Cardiac fibroblast (primary cell): Measurements from ENCODE around the gene SDK1.
"Not testable (repeated sequence)": the region's sequence is repeated elsewhere in the genome, so short reads cannot be mapped to it uniquely, and the experiment has no call there.

ENCODE experiments used
- DNase-seq, 2 donors: peaks; one replicate each; pipeline versions ENCODE4 v3.0.0 to v3.0.0-alpha.2; 2010; ENCODE audit warnings: low read depth in 2 of 2
- H3K4me3 ChIP-seq, 2 donors: replicated peaks in 1 of 2; 1 replicate in 1 of 2; 2 replicates in 1 of 2; pipeline ENCODE4 v1.5.1; 2011; ENCODE audit warnings: low read depth in 2 of 2, low read length in 2 of 2, mild to moderate bottlenecking in 2 of 2, moderate library complexity in 1 of 2
- TF ChIP-seq, protein P1 (sequence below): IDR thresholded peaks from one replicate; pipeline ENCODE4 v1.5.1; 2011; ENCODE audit warnings: low read depth, mild to moderate bottlenecking, low read length, inconsistent platforms

SDK1 gene

GRCh38 chr7:3937146-3937545 is 636.1 kb downstream of the SDK1 start:
- H3K4me3 ChIP-seq, result no peak overlapping the region
- TF ChIP-seq, protein P1, sequence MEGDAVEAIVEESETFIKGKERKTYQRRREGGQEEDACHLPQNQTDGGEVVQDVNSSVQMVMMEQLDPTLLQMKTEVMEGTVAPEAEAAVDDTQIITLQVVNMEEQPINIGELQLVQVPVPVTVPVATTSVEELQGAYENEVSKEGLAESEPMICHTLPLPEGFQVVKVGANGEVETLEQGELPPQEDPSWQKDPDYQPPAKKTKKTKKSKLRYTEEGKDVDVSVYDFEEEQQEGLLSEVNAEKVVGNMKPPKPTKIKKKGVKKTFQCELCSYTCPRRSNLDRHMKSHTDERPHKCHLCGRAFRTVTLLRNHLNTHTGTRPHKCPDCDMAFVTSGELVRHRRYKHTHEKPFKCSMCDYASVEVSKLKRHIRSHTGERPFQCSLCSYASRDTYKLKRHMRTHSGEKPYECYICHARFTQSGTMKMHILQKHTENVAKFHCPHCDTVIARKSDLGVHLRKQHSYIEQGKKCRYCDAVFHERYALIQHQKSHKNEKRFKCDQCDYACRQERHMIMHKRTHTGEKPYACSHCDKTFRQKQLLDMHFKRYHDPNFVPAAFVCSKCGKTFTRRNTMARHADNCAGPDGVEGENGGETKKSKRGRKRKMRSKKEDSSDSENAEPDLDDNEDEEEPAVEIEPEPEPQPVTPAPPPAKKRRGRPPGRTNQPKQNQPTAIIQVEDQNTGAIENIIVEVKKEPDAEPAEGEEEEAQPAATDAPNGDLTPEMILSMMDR, result no peak
- no peak for DNase-seq

DNA sequence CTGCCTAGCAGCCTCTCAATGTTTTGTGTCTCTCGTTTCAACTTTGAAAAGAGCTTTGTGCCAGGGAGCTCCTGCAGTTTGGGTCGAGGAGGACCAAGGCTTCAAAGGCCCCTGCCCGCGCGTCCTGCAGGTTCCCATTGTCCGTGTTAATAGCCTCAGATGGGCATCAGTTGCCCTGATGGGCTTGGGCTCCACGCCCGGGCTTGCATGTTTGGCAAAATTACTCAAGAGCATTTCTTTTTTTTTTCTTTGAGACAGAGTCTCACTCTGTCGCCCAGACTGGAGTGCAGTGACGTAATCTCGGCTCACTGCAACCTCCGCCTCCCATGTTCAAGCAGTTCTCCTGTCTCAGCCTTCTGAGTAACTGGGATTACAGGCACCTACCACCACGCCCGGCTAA is 636.6 kb downstream of the SDK1 start:
- TF ChIP-seq, protein P1, result no peak
- no peak for DNase-seq
- H3K4me3 ChIP-seq, result no peak overlapping the region

DNA sequence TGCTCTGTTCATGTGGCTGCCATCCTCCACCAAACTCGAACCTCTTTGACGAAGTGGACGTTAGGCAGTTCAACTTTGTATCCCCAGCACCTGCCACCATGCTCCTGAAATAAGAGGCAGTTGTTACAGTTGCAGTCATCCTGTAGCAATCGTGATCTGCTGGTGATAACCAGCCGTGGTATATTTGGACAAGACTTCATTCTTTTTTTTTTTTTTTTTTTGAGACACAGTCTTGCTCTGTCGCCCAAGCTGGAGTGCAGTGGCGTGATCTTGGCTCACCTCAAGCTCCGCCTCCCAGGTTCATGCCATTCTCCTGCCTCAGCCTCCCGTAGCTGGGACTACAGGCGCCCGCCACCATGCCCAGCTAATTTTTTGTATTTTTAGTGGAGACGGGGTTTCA is 640.7 kb downstream of the SDK1 start:
- DNase-seq, H3K4me3 ChIP-seq: not testable (repeated sequence)

DNA sequence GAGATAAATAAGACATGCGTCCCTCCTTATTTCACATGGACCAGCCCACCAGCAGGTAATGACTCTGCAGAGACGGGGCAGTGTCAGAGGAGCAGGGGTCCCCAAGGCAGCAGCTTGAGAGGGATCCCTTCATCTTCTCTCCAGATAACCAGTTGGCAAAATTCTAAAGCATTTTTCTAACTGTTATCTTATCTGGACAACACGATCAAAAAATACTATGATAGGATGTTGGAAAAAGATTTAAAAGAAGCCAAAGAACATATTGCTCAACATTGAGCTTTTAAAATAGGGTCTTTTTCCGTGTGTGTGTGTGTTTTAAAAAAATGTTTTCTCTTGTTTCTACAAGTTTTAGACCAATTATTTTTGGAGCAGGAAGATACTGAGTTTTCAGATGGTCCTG is 641.2 kb downstream of the SDK1 start:
- TF ChIP-seq, protein P1, result no peak
- DNase-seq, result no peak
- H3K4me3 ChIP-seq, result no peak overlapping the region

GRCh38 chr7:3942816-3943745 is 642.0 kb downstream of the SDK1 start:
- no peak overlapping the region for H3K4me3 ChIP-seq
- DNase-seq, result peak in 1 of 2 donors; percentile 14
- TF ChIP-seq, protein P1, result no peak

DNA sequence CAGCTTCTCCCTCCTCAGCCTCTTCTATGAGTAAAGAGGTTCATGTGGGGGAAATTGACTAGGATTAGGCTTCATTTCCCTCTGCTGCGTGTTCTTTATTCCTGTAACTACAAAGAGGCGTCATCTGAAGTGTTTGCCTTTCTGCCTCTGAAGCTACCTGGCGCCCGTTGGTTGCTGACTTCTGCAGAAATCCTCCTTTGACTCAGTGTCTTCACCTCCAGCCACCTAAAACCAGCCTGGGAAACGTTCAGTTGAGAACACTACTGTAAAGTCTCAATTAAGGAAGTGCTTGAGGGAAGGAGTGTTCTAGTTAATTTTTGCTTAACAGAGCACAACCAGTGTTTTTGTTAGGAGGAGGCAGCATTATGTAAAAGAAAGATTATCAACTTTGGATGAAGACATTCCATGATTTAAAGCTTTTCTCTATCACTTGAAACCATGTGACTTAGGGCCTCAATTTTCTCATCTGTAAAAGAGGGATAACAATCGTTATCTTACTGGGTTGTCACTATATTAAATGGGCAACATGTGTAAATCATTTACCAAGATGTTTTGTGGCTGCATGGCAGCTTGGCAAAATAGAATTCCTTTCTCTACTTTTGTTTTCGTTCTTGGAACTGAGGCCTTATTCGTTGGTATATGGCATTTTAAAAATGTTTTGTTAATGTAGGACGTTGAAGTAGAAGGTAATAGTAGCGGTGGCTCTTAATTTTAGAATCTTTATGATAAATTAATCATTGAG is 642.9 kb downstream of the SDK1 start:
- no peak for DNase-seq
- no peak overlapping the region for H3K4me3 ChIP-seq
- TF ChIP-seq, protein P1, result no peak

GRCh38 chr7:3949242-3949640 is 648.2 kb downstream of the SDK1 start:
- H3K4me3 ChIP-seq, result no peak overlapping the region

More at GRCh38 chr7:3949242-3949640, 648.2 kb downstream of the SDK1 start:
- TF ChIP-seq, protein P1, result no peak
- peak; percentile 3 to 7 for DNase-seq
